Karpas-422 (cell line): ENCODE measurements around the gene TNIP2. TPM values are rescaled to one million over a fixed set of nuclear protein-coding genes. Genes with fewer than 3 reads are reported as not detected.

Source experiments
- DNase-seq: peaks from one replicate; pipeline ENCODE4 v3.0.0-alpha.2; 2015
- H2AFZ ChIP-seq: fragments of 200-600 bp; sonication (generic); 2 replicates; pipeline ENCODE4 v1.6.1; 2014; ENCODE audit warnings: antibody characterized with exemption, low read length, mixed read lengths
- H3K27ac ChIP-seq: fragments of 200-600 bp; sonication (generic); 2 replicates; pipeline ENCODE4 v1.5.1; 2014; ENCODE audit warnings: mild to moderate bottlenecking, low read length, moderate library complexity
- H3K27me3 ChIP-seq: fragments of 200-600 bp; sonication (generic); 2 replicates; pipeline ENCODE4 v1.6.1; 2014; ENCODE audit warnings: low read length, mixed read lengths
- H3K36me3 ChIP-seq: fragments of 200-600 bp; sonication (generic); 2 replicates; pipeline ENCODE4 v1.6.1; 2014; ENCODE audit warnings: low read length, mixed read lengths; ENCODE audit not compliant: insufficient read depth
- H3K4me1 ChIP-seq: fragments of 200-600 bp; sonication (generic); 2 replicates; pipeline ENCODE4 v1.6.1; 2014; ENCODE audit warnings: mild to moderate bottlenecking, low read length, mixed read lengths
- H3K4me2 ChIP-seq: fragments of 200-600 bp; sonication (generic); 2 replicates; pipeline ENCODE4 v1.6.1; 2014; ENCODE audit warnings: low read length, low read depth, mild to moderate bottlenecking; ENCODE audit not compliant: poor library complexity, severe bottlenecking
- H3K4me3 ChIP-seq: fragments of 200-600 bp; sonication (generic); 2 replicates; pipeline ENCODE4 v1.5.1; 2014; ENCODE audit warnings: mild to moderate bottlenecking, antibody characterized with exemption, low read length, mixed read lengths
- H3K79me2 ChIP-seq: fragments of 200-600 bp; sonication (generic); 2 replicates; pipeline ENCODE4 v1.6.1; 2014; ENCODE audit warnings: mild to moderate bottlenecking, low read length, mixed read lengths
- H3K9ac ChIP-seq: fragments of 200-600 bp; sonication (generic); 2 replicates; pipeline ENCODE4 v1.6.0; 2014; ENCODE audit warnings: low read length
- H3K9me2 ChIP-seq: fragments of 200-600 bp; sonication (generic), shearing (Covaris generic); replicated peaks from 2 replicates; pipeline ENCODE4 v1.6.0; 2014; ENCODE audit warnings: mild to moderate bottlenecking, low read length, moderate library complexity; ENCODE audit not compliant: insufficient read depth
- H3K9me3 ChIP-seq: fragments of 300-700, 200-600 bp; sonication (generic); 2 replicates; pipeline ENCODE4 v1.6.1; 2014; ENCODE audit warnings: low read length, mixed read lengths
- H4K20me1 ChIP-seq: fragments of 200-600 bp; sonication (generic); 2 replicates; pipeline ENCODE4 v1.6.1; 2014; ENCODE audit warnings: mild to moderate bottlenecking, antibody characterized with exemption, low read length, low read depth; ENCODE audit not compliant: insufficient read depth
- total RNA-seq: library from RNA; depleted of rRNA; stranded (reverse); fragments of >200 nt; shearing (Covaris generic); gene quantifications from 2 replicates; pipeline ENCODE4 v1.2.3, GENCODE V29; 2014; ENCODE audit warnings: low replicate concordance

TNIP2 gene
- total RNA-seq, 1 experiment from 2014 or later, result 30.6 TPM

DNA sequence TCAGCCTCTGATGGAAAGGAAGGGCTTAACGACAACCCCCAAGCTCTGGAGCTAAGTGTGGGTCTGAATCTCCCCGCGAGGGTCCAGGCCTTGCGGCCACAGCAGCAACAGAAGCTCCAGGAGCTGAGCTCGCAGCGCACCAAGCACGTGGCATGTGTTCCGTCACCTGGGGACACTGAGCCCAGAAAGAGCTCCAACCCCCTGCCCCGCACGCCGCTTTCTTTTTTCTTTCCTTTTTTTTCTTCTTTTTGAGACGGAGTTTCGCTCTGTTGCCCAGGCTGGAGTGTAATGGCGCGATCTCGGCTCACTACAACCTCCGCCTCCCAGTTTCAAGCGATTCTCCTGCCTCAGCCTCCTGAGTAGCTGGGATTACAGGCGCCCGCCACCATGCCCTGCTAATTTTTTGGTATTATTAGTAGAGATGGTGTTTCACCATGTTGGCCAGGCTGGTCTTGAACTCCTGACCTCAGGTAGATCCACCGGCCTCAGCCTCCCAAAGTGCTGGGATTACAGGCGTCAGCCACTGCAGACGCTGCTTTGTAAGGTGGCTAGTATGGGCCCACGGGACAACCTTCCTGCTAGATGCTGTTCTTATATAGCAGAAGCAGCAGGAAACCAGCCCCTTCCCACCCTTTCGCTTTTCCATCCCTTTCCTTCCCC lies 685 bp upstream of the TNIP2 start:
- H3K9me2 ChIP-seq, result no peaks in the 10 kb centered on the region
- H2AFZ ChIP-seq, result no peak overlapping the region
- peaks cover 11% of the 10 kb centered on the region for H3K4me1 ChIP-seq
- H3K36me3 ChIP-seq, result 0 out of 2 replicates have a peak, but pooled peaks cover 3% of the 10 kb centered on the region
- H3K9ac ChIP-seq, result peak overlapping the region; percentile 53
- H3K9me3 ChIP-seq, result no peaks in the 10 kb centered on the region
- peaks cover 12% of the 10 kb centered on the region for H4K20me1 ChIP-seq
- H3K27ac ChIP-seq, result no peak overlapping the region
- H3K4me3 ChIP-seq, result peak overlapping the region; percentile 53; the same call in 1 of the 2 replicates
- peaks cover 40% of the 10 kb centered on the region for H3K79me2 ChIP-seq
- H3K4me2 ChIP-seq, result peak overlapping the region; percentile 60
- H3K27me3 ChIP-seq, result no peaks in the 10 kb centered on the region
- DNase-seq, result no peak

DNA sequence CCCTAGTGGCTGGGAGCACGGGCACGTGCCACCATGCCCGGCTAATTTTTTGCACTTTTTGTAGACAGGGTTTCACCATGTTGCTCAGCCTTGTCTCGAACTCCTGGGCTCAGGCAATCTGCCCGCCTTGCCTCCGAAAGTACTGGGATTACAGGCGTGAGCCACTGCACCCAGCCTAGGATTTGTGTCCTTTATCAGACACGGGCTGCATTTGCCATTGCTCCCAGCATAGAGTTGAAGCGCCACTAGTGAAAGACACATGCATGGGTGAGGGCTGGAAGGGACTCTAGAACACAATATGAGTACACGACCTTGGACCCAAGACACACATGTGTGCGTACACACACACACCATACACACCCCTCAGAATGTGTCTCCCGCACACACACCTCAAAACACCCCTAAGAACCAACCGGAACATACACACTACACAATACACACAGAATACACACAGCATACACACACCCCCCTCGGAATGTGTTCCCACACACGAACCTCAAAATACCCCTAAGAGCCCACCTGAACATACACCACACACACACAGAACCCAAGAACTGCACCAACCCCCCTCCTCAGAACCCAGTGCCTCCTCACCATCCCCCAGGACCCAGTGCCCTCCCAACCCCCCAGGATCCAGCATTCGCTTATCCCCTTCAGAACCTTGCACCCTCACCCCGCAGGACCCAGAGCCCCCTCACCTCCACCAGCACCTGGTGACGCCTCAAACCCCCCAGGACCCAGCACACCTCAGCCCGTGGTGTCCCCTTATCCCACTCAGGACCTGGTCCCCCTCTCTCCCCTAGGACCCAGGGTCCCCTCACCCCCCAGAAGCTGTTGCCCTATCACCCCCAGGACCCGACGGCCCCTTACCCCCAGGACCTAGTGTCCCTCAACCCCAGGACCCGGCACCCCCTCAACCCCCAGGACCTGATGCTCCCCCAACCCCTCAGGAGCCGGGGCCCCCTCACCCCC lies 1.0 kb downstream of the TNIP2 start:
- H3K27ac ChIP-seq, result peak overlapping the region; percentile 44
- peaks cover 17% of the 10 kb centered on the region for H4K20me1 ChIP-seq
- peak overlapping the region; percentile 90 for H3K4me2 ChIP-seq
- H3K27me3 ChIP-seq, result no peaks in the 10 kb centered on the region
- no peak overlapping the region for H2AFZ ChIP-seq
- DNase-seq, result peak; percentile 53
- no peaks in the 10 kb centered on the region for H3K9me3 ChIP-seq
- peak overlapping the region; percentile 96 for H3K9ac ChIP-seq
- H3K36me3 ChIP-seq, result 0 out of 2 replicates have a peak, but pooled peaks cover 3% of the 10 kb centered on the region
- peaks cover 54% of the 10 kb centered on the region for H3K79me2 ChIP-seq
- peak overlapping the region; percentile 88 for H3K4me3 ChIP-seq
- H3K9me2 ChIP-seq, result no peaks in the 10 kb centered on the region
- H3K4me1 ChIP-seq, result peaks cover 11% of the 10 kb centered on the region

GRCh38 chr4:2753436-2753835 lies 2.7 kb downstream of the TNIP2 start:
- DNase-seq, result no peak
- Histone ChIP-seq H3K9me2 (no peaks in the 10 kb centered on the region), H3K4me1 (peaks cover 27% of the 10 kb centered on the region), H3K79me2 (peaks cover 69% of the 10 kb centered on the region), H3K4me3 (no peak overlapping the region), H3K27ac (no peak overlapping the region), H3K9ac (0 out of 2 replicates have a peak overlapping the region, but pooled peaks have one; percentile 13), H3K9me3 (no peaks in the 10 kb centered on the region), H2AFZ (no peak overlapping the region), H3K36me3 (0 out of 2 replicates have a peak, but pooled peaks cover 10% of the 10 kb centered on the region), H3K27me3 (no peaks in the 10 kb centered on the region), H4K20me1 (peaks cover 17% of the 10 kb centered on the region), H3K4me2 (no peak overlapping the region)

DNA sequence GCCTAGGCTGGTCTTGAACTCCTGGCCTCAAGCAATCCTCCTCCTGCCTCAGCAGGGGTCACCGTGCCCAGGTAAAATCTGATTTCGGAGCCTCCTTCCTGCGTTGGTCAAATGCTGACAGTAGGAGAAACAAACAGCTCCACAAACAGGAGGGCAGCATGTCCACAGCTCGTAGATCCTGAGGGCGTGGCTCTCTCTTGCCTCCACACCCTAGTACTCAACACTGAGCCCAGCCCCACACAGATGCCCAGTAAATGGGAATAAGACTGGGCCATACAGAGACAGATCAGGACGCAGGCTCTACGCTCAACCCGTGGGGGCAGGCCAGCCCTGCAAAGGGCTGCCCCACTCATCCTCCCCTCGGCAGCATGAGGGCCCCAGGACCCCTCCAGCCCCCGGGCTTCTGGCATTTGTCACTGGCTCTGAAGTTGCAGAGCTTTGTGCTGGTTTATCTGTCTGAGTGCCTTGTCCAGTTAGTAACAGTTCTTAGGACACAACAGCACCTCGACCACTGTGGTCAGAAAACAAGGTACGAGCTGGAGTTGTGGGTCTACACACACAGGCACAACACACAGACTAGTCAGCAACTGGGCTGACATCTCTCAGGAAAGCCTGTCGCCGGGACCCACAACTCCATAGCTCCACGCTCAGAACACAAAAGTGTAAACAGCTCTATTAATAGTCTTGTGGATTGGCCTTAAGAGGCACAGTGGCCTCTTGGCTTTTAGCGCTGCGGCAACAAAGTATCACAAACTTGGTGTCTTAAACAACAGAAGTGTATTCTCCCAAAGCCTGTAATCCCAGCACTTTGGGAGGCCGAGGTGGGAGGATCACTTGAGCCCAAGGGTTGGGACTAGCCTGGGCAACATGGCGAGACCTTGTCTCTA lies 5.2 kb downstream of the TNIP2 start:
- Histone ChIP-seq H3K27ac (no peak overlapping the region), H3K79me2 (peaks cover 73% of the 10 kb centered on the region), H3K4me1 (peaks cover 47% of the 10 kb centered on the region)

DNA sequence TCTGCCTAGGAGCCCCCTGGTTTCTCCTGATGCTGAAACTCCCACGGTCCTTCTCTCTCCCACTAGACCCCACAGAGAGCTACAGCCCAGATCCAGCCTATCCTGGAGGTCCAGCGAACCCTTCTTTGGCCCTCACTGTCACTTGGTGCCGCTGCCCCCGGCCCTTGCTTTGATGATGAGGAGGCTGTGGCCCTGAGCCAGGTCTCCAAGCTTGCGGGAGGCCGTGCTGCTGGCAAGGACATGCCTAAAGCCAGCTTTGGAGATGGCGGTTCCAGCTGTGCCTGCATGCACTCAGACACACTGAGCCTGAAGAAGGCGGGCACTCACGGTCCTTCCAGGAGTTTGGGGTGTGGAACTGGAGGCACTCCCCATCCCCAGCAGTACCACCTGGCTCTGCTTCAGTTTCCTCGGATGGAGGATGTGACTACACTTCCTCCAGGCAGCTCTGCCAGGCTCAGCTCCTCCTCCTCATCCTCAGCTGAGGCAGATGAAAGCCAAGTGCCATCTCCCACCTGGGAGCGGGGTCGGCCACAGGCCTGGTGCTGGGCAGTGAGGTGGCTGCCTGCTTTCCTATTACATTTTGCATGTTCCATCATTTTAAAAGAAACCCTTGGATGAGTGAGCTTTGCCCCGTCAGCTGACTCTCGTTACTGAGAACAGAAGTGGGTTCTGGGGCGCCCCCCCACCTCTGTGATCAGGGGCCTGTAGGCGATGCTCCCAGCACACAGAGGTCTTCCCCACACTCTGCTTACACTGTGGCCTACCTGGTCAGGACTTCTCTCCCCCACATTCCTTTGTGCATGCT lies 9.0 kb downstream of the TNIP2 start:
- peak overlapping the region; percentile 64 for H3K4me2 ChIP-seq

More for the DNA sequence above, 5.2 kb downstream of the TNIP2 start:
- no peak overlapping the region for H2AFZ ChIP-seq
- H3K9me3 ChIP-seq, result no peaks in the 10 kb centered on the region
- H3K4me2 ChIP-seq, result no peak overlapping the region
- no peak overlapping the region for H3K9ac ChIP-seq
- H3K4me3 ChIP-seq, result no peak overlapping the region
- peaks cover 17% of the 10 kb centered on the region for H4K20me1 ChIP-seq
- peaks cover 20% of the 10 kb centered on the region; the same call in 1 of the 2 replicates for H3K36me3 ChIP-seq
- H3K9me2 ChIP-seq, result no peaks in the 10 kb centered on the region
- no peak for DNase-seq
- H3K27me3 ChIP-seq, result no peaks in the 10 kb centered on the region

DNA sequence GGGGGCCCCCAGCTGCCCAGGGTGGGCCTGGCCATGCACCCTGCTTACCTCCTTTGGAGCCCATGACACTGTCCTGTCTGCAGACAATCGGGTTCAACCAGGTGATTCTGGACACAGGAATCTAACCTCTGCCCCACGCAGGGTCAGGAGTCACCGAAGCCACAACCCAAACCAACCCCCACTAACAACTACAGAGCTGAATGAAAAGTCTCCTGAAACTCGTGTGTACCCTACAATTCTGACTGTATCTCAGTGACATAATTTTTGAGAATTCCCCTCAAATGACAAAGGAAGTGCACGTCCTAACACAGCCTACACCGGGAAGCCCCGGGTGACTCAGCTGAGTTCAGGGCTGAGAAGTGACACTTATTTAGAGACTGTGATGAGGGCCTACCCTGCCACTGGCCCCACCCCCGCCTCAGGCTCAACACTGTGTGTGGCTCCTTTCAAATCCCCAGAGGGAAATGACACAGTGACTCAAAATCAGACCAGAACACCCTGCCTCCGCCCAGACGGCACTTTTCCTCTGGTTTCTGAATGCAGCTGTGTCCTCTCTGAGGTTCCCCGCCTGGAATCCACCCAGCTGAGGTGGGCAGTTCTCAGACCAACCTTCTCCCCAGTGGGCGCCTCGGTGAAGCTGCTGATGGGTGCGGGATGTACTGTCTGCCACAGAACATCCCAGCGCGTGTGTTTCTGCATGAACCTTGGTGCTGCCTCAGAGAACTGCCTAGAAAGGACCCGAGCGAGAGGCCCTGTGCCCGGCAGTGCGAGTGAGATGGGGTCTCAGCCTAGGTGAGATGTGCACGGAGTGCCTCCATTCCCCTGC lies 9.9 kb downstream of the TNIP2 start:
- Histone ChIP-seq H4K20me1 (peaks cover 10% of the 10 kb centered on the region), H3K27ac (peak overlapping the region; percentile 95), H3K27me3 (no peaks in the 10 kb centered on the region), H3K9me2 (no peaks in the 10 kb centered on the region), H3K9me3 (no peaks in the 10 kb centered on the region), H3K79me2 (peaks cover 42% of the 10 kb centered on the region), H3K4me3 (peak overlapping the region; percentile 49; the same call in 1 of the 2 replicates), H2AFZ (no peak overlapping the region), H3K36me3 (peaks cover 38% of the 10 kb centered on the region), H3K9ac (peak overlapping the region; percentile 64), H3K4me2 (peak overlapping the region; percentile 64), H3K4me1 (peaks cover 49% of the 10 kb centered on the region)
- peak; percentile 92 for DNase-seq

More for the DNA sequence above, 9.0 kb downstream of the TNIP2 start:
- H3K79me2 ChIP-seq, result peaks cover 49% of the 10 kb centered on the region
- H2AFZ ChIP-seq, result no peak overlapping the region
- H3K27me3 ChIP-seq, result no peaks in the 10 kb centered on the region
- peak; percentile 54 for DNase-seq
- no peaks in the 10 kb centered on the region for H3K9me3 ChIP-seq
- H3K9ac ChIP-seq, result peak overlapping the region; percentile 64
- peak overlapping the region; percentile 49; the same call in 1 of the 2 replicates for H3K4me3 ChIP-seq
- H3K4me1 ChIP-seq, result peaks cover 49% of the 10 kb centered on the region
- H3K27ac ChIP-seq, result peak overlapping the region; percentile 95
- H4K20me1 ChIP-seq, result peaks cover 12% of the 10 kb centered on the region
- H3K36me3 ChIP-seq, result peaks cover 38% of the 10 kb centered on the region
- H3K9me2 ChIP-seq, result no peaks in the 10 kb centered on the region
